HCT116 (cell line): ENCODE measurements around the gene TBRG1. TPM values are rescaled to one million over a fixed set of nuclear protein-coding genes. Genes with fewer than 3 reads are reported as not detected.

Experiments used
- ATAC-seq: fragments of 200-7000 bp; cut with Tn5 transposase; 2 replicates; pipeline ENCODE4 v1.9.1; 2020; ENCODE audit warnings: mild to moderate bottlenecking, moderate library complexity
- BruUV-seq: library from RNA; stranded (reverse); fragments of 400-500 nt; replicated peaks from 2 replicates; lab custom pipeline; 2021; lab: Mats Ljungman, UMichigan
- CTCF ChIA-PET: fragments of 300-600 bp; sonication (Branson Sonifier 250); formaldehyde crosslinking; loops from one replicate; lab custom pipeline; 2021; ENCODE audit warnings: antibody characterized with exemption; lab: Charles Lee
- POLR2A ChIA-PET: fragments of 300-600, 350-600 bp; sonication (Branson Sonifier 250); formaldehyde crosslinking; loops from one replicate; lab custom pipeline; 2021; ENCODE audit warnings: antibody characterized with exemption; lab: Charles Lee
- RAD21 ChIA-PET, 2 experiments: fragments of 300-600 bp; sonication (Branson Sonifier 250); formaldehyde crosslinking; loops; one replicate each; lab custom pipeline; 2023; ENCODE audit warnings: low total read pairs in 2 of 2; ENCODE audit not compliant: uncharacterized antibody in 2 of 2, unreplicated experiment in 2 of 2, low non-redundant PET in 1 of 2; lab: Charles Lee
- DNase-seq: peaks from one replicate; pipeline ENCODE4 v3.0.0-alpha.2; 2010; ENCODE audit warnings: low read depth, low spot score
- H2AFZ ChIP-seq: fragments of 200-600 bp; shearing (Covaris generic), sonication (generic); 2 replicates; pipeline ENCODE4 v1.6.1; 2017; ENCODE audit warnings: low read depth, mixed run types, mixed read lengths, antibody characterized with exemption, low read length; ENCODE audit not compliant: poor library complexity, severe bottlenecking
- H3K27ac ChIP-seq: 2 replicates; pipeline ENCODE4 v1.5.1; 2012; ENCODE audit warnings: low read depth, low read length
- H3K27me3 ChIP-seq: fragments of 200-600 bp; sonication (generic); 2 replicates; pipeline ENCODE4 v1.6.1; 2016; ENCODE audit warnings: mixed run types, low read length, mixed read lengths; ENCODE audit not compliant: insufficient read depth
- H3K36me3 ChIP-seq, 2 experiments: fragments of 200-500 bp in 1 of 2; fragments of 200-600 bp in 1 of 2; sonication (Bioruptor generic) in 1 of 2; sonication (generic) in 1 of 2; 2 replicates each; pipeline versions ENCODE4 v1.5.1 to v1.6.1; 2014 to 2016; ENCODE audit warnings: low read length in 2 of 2, inconsistent platforms in 1 of 2, mixed read lengths in 1 of 2, mixed run types in 1 of 2; ENCODE audit not compliant: insufficient read depth in 2 of 2, control insufficient read depth in 1 of 2
- H3K4me1 ChIP-seq, 2 experiments: fragments of 200-600 bp in 1 of 2; sonication (generic) in 1 of 2; 2 replicates each; pipeline versions ENCODE4 v1.5.1 to v1.6.1; 2012 to 2017; ENCODE audit warnings: low read length in 2 of 2, inconsistent platforms in 1 of 2, mild to moderate bottlenecking in 1 of 2, mixed read lengths in 1 of 2, mixed run types in 1 of 2, moderate library complexity in 1 of 2; ENCODE audit not compliant: insufficient read depth in 2 of 2, control insufficient read depth in 1 of 2
- H3K4me2 ChIP-seq: fragments of 200-600 bp; sonication (generic); 2 replicates; pipeline ENCODE4 v1.6.1; 2017; ENCODE audit warnings: mixed run types, low read length, mixed read lengths
- H3K4me3 ChIP-seq, 2 experiments: fragments of 200-600 bp in 1 of 2; sonication (generic) in 1 of 2; replicated peaks in 1 of 2; 2 replicates each; pipeline ENCODE4 v1.5.1; 2011 to 2016; ENCODE audit warnings: low read length in 2 of 2, control low read depth in 1 of 2, low read depth in 1 of 2, mild to moderate bottlenecking in 1 of 2, mixed read lengths in 1 of 2, mixed run types in 1 of 2
- H3K79me2 ChIP-seq: fragments of 200-600 bp; sonication (generic); 2 replicates; pipeline ENCODE4 v1.6.1; 2017; ENCODE audit warnings: mild to moderate bottlenecking, mixed run types, low read length, moderate library complexity, mixed read lengths; ENCODE audit not compliant: insufficient read depth
- H3K9ac ChIP-seq: fragments of 200-600 bp; sonication (generic); 2 replicates; pipeline ENCODE4 v1.6.1; 2016; ENCODE audit warnings: low read length, mixed read lengths
- H3K9me2 ChIP-seq: fragments of 200-600 bp; sonication (generic), shearing (Covaris generic); 2 replicates; pipeline ENCODE4 v1.6.1; 2017; ENCODE audit warnings: mixed run types, mild to moderate bottlenecking, moderate library complexity; ENCODE audit not compliant: insufficient read depth
- H3K9me3 ChIP-seq, 2 experiments: fragments of 200-500 bp in 1 of 2; fragments of 200-600 bp in 1 of 2; sonication (Bioruptor generic) in 1 of 2; sonication (generic) in 1 of 2; 2 replicates each; pipeline ENCODE4 v1.6.1; 2014 to 2017; ENCODE audit warnings: low read length in 2 of 2, mixed read lengths in 2 of 2, inconsistent platforms in 1 of 2, low read depth in 1 of 2, mild to moderate bottlenecking in 1 of 2, mixed run types in 1 of 2, moderate library complexity in 1 of 2; ENCODE audit not compliant: control insufficient read depth in 1 of 2, insufficient read depth in 1 of 2
- H4K20me1 ChIP-seq: fragments of 200-600 bp; sonication (generic), shearing (Covaris generic); 2 replicates; pipeline ENCODE4 v1.6.1; 2017; ENCODE audit warnings: mixed run types, mild to moderate bottlenecking, moderate library complexity; ENCODE audit not compliant: insufficient read depth
- CBX3 ChIP-seq: IDR thresholded peaks from 2 replicates; pipeline ENCODE4 v1.6.1; 2012; ENCODE audit warnings: low read depth
- CEBPB ChIP-seq: IDR thresholded peaks from 2 replicates; pipeline ENCODE4 v1.6.1; 2012; ENCODE audit warnings: low read depth
- EGR1 ChIP-seq: IDR thresholded peaks from 2 replicates; pipeline ENCODE4 v1.6.1; 2012; ENCODE audit warnings: low read depth
- ELF1 ChIP-seq: IDR thresholded peaks from 2 replicates; pipeline ENCODE4 v1.6.1; 2012; ENCODE audit warnings: low read depth, borderline replicate concordance
- EZH2 ChIP-seq: fragments of 200-600 bp; sonication (generic); IDR thresholded peaks from 2 replicates; pipeline ENCODE4 v1.6.1; 2017; ENCODE audit warnings: antibody characterized with exemption, mixed run types
- EZH2phosphoT487 ChIP-seq: fragments of 200-600 bp; IDR thresholded peaks from 2 replicates; pipeline ENCODE4 v1.6.1; 2018; ENCODE audit warnings: antibody characterized with exemption, borderline replicate concordance
- FOSL1 ChIP-seq: IDR thresholded peaks from 2 replicates; pipeline ENCODE4 v1.6.1; 2012; ENCODE audit warnings: low read depth
- JUND ChIP-seq: IDR thresholded peaks from 2 replicates; pipeline ENCODE4 v1.6.1; 2012
- POLR2A ChIP-seq: IDR thresholded peaks from 2 replicates; pipeline ENCODE4 v1.7.0; 2011; ENCODE audit warnings: borderline replicate concordance; ENCODE audit not compliant: insufficient read depth, insufficient read length; ENCODE audit errors: extremely low read depth
- POLR2AphosphoS5 ChIP-seq: IDR thresholded peaks from 2 replicates; pipeline ENCODE4 v1.6.1; 2011; ENCODE audit warnings: mild to moderate bottlenecking, low read depth, low read length, moderate library complexity
- SIN3A ChIP-seq: IDR thresholded peaks from 2 replicates; pipeline ENCODE4 v1.6.1; 2012; ENCODE audit warnings: low read depth
- SRF ChIP-seq: IDR thresholded peaks from 2 replicates; pipeline ENCODE4 v1.6.1; 2012; ENCODE audit warnings: low read depth
- TCF7L2 ChIP-seq: IDR thresholded peaks from 2 replicates; pipeline ENCODE4 v1.7.0; 2011; ENCODE audit warnings: borderline replicate concordance, inconsistent platforms; ENCODE audit not compliant: insufficient read depth, insufficient read length; ENCODE audit errors: extremely low read depth
- YY1 ChIP-seq: IDR thresholded peaks from 2 replicates; pipeline ENCODE4 v1.6.1; 2011; ENCODE audit warnings: low read length, low read depth, moderate library complexity, mild to moderate bottlenecking; ENCODE audit not compliant: insufficient replicate concordance; ENCODE audit errors: extremely low read depth
- ZFX ChIP-seq: fragments of 450-650 bp; IDR thresholded peaks from 2 replicates; pipeline ENCODE4 v1.6.1; 2017
- ZNF274 ChIP-seq: fragments of 200-500 bp; sonication (Bioruptor generic); IDR thresholded peaks from 2 replicates; pipeline ENCODE4 v1.6.1; 2014; ENCODE audit warnings: mild to moderate bottlenecking, low read depth, low read length, inconsistent platforms
- intact Hi-C: fragments of 100-400 bp; cut with micrococcal nuclease; formaldehyde crosslinking; loops from 2 replicates; pipeline ENCODE4 v1.10.0; 2022
- total RNA-seq: library from RNA; stranded (reverse); gene quantifications from one replicate; pipeline ENCODE4 v1.2.1, GENCODE V29; 2021; ENCODE audit not compliant: unreplicated experiment
- TF ChIP-seq, protein P1 (sequence below): IDR thresholded peaks from 2 replicates; pipeline ENCODE4 v1.6.1; 2012; ENCODE audit warnings: low read depth
- TF ChIP-seq, protein P2 (sequence below): IDR thresholded peaks from 2 replicates; pipeline ENCODE4 v1.6.1; 2011; ENCODE audit warnings: mild to moderate bottlenecking, low read length, moderate library complexity; ENCODE audit not compliant: insufficient replicate concordance; ENCODE audit errors: extremely low read depth
- TF ChIP-seq, protein P3 (sequence below): IDR thresholded peaks from 2 replicates; pipeline ENCODE4 v1.6.1; 2012
- TF ChIP-seq, protein P4 (sequence below), 3 experiments: fragments of 200-600 bp in 1 of 3; sonication (generic) in 1 of 3; IDR thresholded peaks in 2 of 3; conservative IDR thresholded peaks in 1 of 3; 2 replicates each; pipeline ENCODE4 v1.5.1; 2012 to 2017; ENCODE audit warnings: low read depth in 2 of 3, low read length in 2 of 3, antibody characterized with exemption in 1 of 3, borderline replicate concordance in 1 of 3, control low read depth in 1 of 3, mild to moderate bottlenecking in 1 of 3, mixed read lengths in 1 of 3, mixed run types in 1 of 3, moderate library complexity in 1 of 3; ENCODE audit not compliant: insufficient read depth in 1 of 3

Gene TBRG1
- total RNA-seq, 1 experiment from 2014 or later: 29.6 TPM

DNA sequence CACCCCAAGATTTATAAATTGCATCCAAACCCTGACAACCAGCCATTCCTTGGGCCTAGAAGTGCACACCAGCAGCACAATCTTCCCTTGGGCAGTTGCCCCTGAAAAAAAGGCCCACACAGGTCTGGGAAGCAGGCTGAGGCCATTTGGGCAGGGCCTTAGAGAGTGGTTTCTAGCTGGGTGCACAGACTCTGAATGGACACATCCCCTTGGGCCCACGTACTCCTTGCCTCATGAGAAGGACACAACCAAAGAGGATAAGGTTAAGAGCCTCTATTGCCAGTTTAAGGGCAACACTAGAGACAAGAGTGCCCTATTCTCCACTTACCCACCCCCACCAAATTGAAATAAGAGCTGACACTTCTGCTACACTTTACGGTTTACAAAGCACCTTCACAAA lies 12.4 kb upstream of the TBRG1 start:
- DNase-seq (no peak), ATAC-seq (no peak)
- Histone ChIP-seq H3K4me3 (no peak overlapping the region), H3K4me1 (no peaks in the 10 kb centered on the region), H3K9ac (no peak overlapping the region), H3K36me3 (no peaks in the 10 kb centered on the region), H3K27me3 (no peaks in the 10 kb centered on the region), H4K20me1 (no peaks in the 10 kb centered on the region), H3K9me2 (no peaks in the 10 kb centered on the region), H3K4me2 (no peak overlapping the region), H2AFZ (no peak overlapping the region), H3K9me3 (no peaks in the 10 kb centered on the region), H3K79me2 (no peaks in the 10 kb centered on the region), H3K27ac (no peak overlapping the region)
- ChIA-PET RAD21 (no interaction called here), POLR2A (no interaction called here), CTCF (no interaction called here)
- TF ChIP-seq SRF (no peak), ZNF274 (no peak), FOSL1 (no peak), EGR1 (no peak), ELF1 (no peak), CBX3 (no peak), JUND (no peak), POLR2AphosphoS5 (no peak), YY1 (no peak), SIN3A (no peak), CEBPB (no peak), TCF7L2 (no peak), EZH2 (no peak), ZFX (no peak), EZH2phosphoT487 (no peak), POLR2A (no peak)
- TF ChIP-seq, protein P1, sequence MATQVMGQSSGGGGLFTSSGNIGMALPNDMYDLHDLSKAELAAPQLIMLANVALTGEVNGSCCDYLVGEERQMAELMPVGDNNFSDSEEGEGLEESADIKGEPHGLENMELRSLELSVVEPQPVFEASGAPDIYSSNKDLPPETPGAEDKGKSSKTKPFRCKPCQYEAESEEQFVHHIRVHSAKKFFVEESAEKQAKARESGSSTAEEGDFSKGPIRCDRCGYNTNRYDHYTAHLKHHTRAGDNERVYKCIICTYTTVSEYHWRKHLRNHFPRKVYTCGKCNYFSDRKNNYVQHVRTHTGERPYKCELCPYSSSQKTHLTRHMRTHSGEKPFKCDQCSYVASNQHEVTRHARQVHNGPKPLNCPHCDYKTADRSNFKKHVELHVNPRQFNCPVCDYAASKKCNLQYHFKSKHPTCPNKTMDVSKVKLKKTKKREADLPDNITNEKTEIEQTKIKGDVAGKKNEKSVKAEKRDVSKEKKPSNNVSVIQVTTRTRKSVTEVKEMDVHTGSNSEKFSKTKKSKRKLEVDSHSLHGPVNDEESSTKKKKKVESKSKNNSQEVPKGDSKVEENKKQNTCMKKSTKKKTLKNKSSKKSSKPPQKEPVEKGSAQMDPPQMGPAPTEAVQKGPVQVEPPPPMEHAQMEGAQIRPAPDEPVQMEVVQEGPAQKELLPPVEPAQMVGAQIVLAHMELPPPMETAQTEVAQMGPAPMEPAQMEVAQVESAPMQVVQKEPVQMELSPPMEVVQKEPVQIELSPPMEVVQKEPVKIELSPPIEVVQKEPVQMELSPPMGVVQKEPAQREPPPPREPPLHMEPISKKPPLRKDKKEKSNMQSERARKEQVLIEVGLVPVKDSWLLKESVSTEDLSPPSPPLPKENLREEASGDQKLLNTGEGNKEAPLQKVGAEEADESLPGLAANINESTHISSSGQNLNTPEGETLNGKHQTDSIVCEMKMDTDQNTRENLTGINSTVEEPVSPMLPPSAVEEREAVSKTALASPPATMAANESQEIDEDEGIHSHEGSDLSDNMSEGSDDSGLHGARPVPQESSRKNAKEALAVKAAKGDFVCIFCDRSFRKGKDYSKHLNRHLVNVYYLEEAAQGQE: no peak
- TF ChIP-seq, protein P2, sequence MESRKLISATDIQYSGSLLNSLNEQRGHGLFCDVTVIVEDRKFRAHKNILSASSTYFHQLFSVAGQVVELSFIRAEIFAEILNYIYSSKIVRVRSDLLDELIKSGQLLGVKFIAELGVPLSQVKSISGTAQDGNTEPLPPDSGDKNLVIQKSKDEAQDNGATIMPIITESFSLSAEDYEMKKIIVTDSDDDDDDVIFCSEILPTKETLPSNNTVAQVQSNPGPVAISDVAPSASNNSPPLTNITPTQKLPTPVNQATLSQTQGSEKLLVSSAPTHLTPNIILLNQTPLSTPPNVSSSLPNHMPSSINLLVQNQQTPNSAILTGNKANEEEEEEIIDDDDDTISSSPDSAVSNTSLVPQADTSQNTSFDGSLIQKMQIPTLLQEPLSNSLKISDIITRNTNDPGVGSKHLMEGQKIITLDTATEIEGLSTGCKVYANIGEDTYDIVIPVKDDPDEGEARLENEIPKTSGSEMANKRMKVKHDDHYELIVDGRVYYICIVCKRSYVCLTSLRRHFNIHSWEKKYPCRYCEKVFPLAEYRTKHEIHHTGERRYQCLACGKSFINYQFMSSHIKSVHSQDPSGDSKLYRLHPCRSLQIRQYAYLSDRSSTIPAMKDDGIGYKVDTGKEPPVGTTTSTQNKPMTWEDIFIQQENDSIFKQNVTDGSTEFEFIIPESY: no peak
- TF ChIP-seq, protein P3, sequence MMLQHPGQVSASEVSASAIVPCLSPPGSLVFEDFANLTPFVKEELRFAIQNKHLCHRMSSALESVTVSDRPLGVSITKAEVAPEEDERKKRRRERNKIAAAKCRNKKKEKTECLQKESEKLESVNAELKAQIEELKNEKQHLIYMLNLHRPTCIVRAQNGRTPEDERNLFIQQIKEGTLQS: no peak
- TF ChIP-seq, protein P4, sequence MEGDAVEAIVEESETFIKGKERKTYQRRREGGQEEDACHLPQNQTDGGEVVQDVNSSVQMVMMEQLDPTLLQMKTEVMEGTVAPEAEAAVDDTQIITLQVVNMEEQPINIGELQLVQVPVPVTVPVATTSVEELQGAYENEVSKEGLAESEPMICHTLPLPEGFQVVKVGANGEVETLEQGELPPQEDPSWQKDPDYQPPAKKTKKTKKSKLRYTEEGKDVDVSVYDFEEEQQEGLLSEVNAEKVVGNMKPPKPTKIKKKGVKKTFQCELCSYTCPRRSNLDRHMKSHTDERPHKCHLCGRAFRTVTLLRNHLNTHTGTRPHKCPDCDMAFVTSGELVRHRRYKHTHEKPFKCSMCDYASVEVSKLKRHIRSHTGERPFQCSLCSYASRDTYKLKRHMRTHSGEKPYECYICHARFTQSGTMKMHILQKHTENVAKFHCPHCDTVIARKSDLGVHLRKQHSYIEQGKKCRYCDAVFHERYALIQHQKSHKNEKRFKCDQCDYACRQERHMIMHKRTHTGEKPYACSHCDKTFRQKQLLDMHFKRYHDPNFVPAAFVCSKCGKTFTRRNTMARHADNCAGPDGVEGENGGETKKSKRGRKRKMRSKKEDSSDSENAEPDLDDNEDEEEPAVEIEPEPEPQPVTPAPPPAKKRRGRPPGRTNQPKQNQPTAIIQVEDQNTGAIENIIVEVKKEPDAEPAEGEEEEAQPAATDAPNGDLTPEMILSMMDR (IDR thresholded peaks at IDR 0.05 in 2 of 3, conservative IDR thresholded peaks at IDR 0.05 in 1 of 3; ENCODE audit: borderline replicate concordance in 1 of 3, insufficient read depth in 1 of 3, low read depth in 2 of 3, low read length in 2 of 3): no peak
- no TSS peak for BruUV-seq
- intact Hi-C loops: no loop called here
